ENCODE measurements around the gene PARD3B.

The PARD3B gene

GRCh38 chr2:205161156-205161839, 616.0 kb downstream of the PARD3B start:
- DNase-seq (ENCODE audit: low read depth): peak; percentile 23
- no peak overlapping the region for H3K4me3 ChIP-seq (ENCODE audit: low read depth, low read length)
- no peak for TF ChIP-seq CTCF (IDR thresholded peaks at IDR 0.05; ENCODE audit: control insufficient read depth, extremely low read depth, insufficient read depth)

DNA sequence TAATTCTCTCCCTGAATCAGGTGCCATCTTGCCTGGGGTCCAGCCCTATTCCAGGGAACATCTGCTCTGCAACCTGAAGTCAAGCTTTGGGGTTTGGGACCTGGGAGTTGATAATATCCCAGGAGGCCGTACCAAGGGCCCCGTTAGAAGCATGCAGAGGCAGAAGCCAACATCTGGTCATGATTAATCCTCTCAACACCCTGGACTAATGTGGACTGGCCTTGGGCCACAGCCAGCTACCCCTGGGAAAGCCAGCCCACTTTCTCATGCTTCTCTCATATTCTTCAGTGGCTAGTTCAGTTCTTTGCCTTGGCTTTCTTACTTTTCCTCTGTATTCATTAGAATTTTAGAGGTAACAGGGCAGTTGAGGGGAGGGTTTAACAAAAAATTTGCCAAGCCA, 621.5 kb downstream of the PARD3B start:
- no peak overlapping the region for H3K4me3 ChIP-seq (ENCODE audit: low read depth, low read length)
- no peak for DNase-seq (ENCODE audit: low read depth)
- TF ChIP-seq CTCF (IDR thresholded peaks at IDR 0.05; ENCODE audit: control insufficient read depth, extremely low read depth, insufficient read depth): no peak

GRCh38 chr2:205169012-205169411, 623.7 kb downstream of the PARD3B start:
- TF ChIP-seq CTCF (IDR thresholded peaks at IDR 0.05; ENCODE audit: control insufficient read depth, extremely low read depth, insufficient read depth): no peak
- no peak overlapping the region for H3K4me3 ChIP-seq (ENCODE audit: low read depth, low read length)
- DNase-seq (ENCODE audit: low read depth): no peak

GRCh38 chr2:205169464-205169863, 624.2 kb downstream of the PARD3B start:
- no peak for TF ChIP-seq CTCF (IDR thresholded peaks at IDR 0.05; ENCODE audit: control insufficient read depth, extremely low read depth, insufficient read depth)
- DNase-seq (ENCODE audit: low read depth): no peak

DNA sequence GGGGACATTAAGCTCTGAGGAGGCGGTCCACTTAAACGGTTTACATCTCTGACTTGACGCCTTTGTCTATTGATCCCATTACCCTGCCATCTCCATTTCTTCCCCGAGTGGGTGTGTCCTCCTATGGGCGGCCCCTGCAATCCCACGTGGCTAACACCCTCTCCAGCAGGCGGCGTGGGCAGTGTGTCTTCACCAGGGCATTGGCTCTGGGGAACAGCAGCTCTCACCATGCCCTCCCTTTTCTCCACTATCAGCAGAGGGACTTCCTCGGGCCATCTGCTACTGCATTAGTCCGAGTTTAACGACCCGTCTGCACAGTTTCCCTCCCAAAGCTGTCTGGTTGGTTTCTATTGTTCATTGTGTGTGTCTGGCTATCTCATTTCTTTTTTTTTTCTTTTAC, 625.1 kb downstream of the PARD3B start:
- H3K4me3 ChIP-seq (ENCODE audit: low read depth, low read length): no peak overlapping the region
- DNase-seq (ENCODE audit: low read depth): no peak

More at GRCh38 chr2:205169464-205169863, 624.2 kb downstream of the PARD3B start:
- H3K4me3 ChIP-seq (ENCODE audit: low read depth, low read length): no peak overlapping the region

GRCh38 chr2:205171261-205171940, 626.1 kb downstream of the PARD3B start:
- H3K4me3 ChIP-seq (ENCODE audit: low read depth, low read length): no peak overlapping the region
- no peak for TF ChIP-seq CTCF (IDR thresholded peaks at IDR 0.05; ENCODE audit: control insufficient read depth, extremely low read depth, insufficient read depth)
- DNase-seq (ENCODE audit: low read depth): no peak

More for the DNA sequence above, 625.1 kb downstream of the PARD3B start:
- TF ChIP-seq CTCF (IDR thresholded peaks at IDR 0.05; ENCODE audit: control insufficient read depth, extremely low read depth, insufficient read depth): no peak
